ENCODE measurements around the gene FAM219A.
A peak's percentile ranks its signal among the peaks of the same experiment; 100 is the strongest.

GRCh38 chr9:34376596-34377403 is 81.6 kb downstream of the FAM219A start, which contains the start of gene MYORG:
- TF ChIP-seq CTCF (IDR thresholded peaks at IDR 0.05) (no peak), POLR2A (IDR thresholded peaks at IDR 0.05) (peak; percentile 83 to 94), EP300 (IDR thresholded peaks at IDR 0.05) (no peak)
